Spinal cord (tissue), 4 donors: Measurements from ENCODE around the gene STXBP5L. TPM values are rescaled to one million over a fixed set of nuclear protein-coding genes. Genes with fewer than 3 reads are reported as not detected.

Source experiments
- polyA plus RNA-seq, 2 donors: library from polyadenylated mRNA; unstranded; fragments of 120-200 nt; gene quantifications; one replicate each; pipeline ENCODE4 v1.2.1, GENCODE V29; 2013; ENCODE audit not compliant: insufficient read length in 2 of 2
- small RNA-seq: library from RNA; depleted of rRNA; stranded (forward); fragments of <200 nt; gene quantifications from one replicate; pipeline ENCODE3, GENCODE V24; 2014; ENCODE audit warnings: low replicate concordance
- total RNA-seq, 2 donors: library from RNA; depleted of rRNA in 1 of 2; stranded (reverse); fragments of 120-200 nt in 1 of 2; fragments of >200 nt in 1 of 2; gene quantifications; one replicate each; pipeline versions ENCODE4 v1.2.3 to v1.2.4, GENCODE V29; 2013 to 2014

STXBP5L gene
- total and polyA plus RNA-seq, 4 donors, result 4.1 to 19.1 (median 6.4) TPM

Small RNA genes lying within 50 kb of the gene (small RNA-seq; reads per million reads assigned to genes)
- gene MIR5682, result 0.12 reads per million

Other genes starting within 250 kb of the STXBP5L start
- gene HGD, start 226.0 kb upstream of the STXBP5L start, total RNA-seq, result under 1 TPM in 1 of 2 donors, not detected in 1; 0.50 TPM
- under 1 TPM; 0.67 to 0.98 TPM for gene HGD, start 226.0 kb upstream of the STXBP5L start, polyA plus RNA-seq
- gene RABL3, start 165.7 kb upstream of the STXBP5L start, total RNA-seq, result 10 to 100 TPM; 19.5 to 24.3 TPM
- 10 to 100 TPM; 18.7 to 25.5 TPM for gene RABL3, start 165.7 kb upstream of the STXBP5L start, polyA plus RNA-seq
- 10 to 100 TPM; 15.4 to 17.9 TPM for gene GTF2E1, start 165.5 kb upstream of the STXBP5L start, total RNA-seq
- gene GTF2E1, start 165.5 kb upstream of the STXBP5L start, polyA plus RNA-seq, result 10 to 100 TPM in 1 of 2 donors, 1 to 10 TPM in 1; 9.9 to 11.0 TPM